ENCODE measurements around the gene SLMAP. TPM values are rescaled to one million over a fixed set of nuclear protein-coding genes. Genes with fewer than 3 reads are reported as not detected.

SLMAP gene
- total RNA-seq, 1 donor from 2014 or later: 116 TPM

GRCh38 chr3:57737840-57738239 is 18.3 kb upstream of the SLMAP start:
- H3K36me3 Mint-ChIP-seq (ENCODE audit: low read depth): no peaks in the 10 kb centered on the region
- no peaks in the 10 kb centered on the region for H3K27me3 Mint-ChIP-seq (ENCODE audit: low read depth)
- no peak for DNase-seq (ENCODE audit: low spot score)
- TF ChIP-seq CTCF (IDR thresholded peaks at IDR 0.05): no peak
- H3K9me3 Mint-ChIP-seq (ENCODE audit: low read depth): no peaks in the 10 kb centered on the region
- H3K27ac Mint-ChIP-seq (ENCODE audit: unreplicated experiment): no peak overlapping the region
- H3K4me3 Mint-ChIP-seq (ENCODE audit: unreplicated experiment): no peak overlapping the region
- H3K4me1 Mint-ChIP-seq (ENCODE audit: low read depth): no peaks in the 10 kb centered on the region

GRCh38 chr3:57738391-57738790 is 17.7 kb upstream of the SLMAP start:
- no peaks in the 10 kb centered on the region for H3K27me3 Mint-ChIP-seq (ENCODE audit: low read depth)
- DNase-seq (ENCODE audit: low spot score): no peak
- no peaks in the 10 kb centered on the region for H3K4me1 Mint-ChIP-seq (ENCODE audit: low read depth)
- H3K9me3 Mint-ChIP-seq (ENCODE audit: low read depth): no peaks in the 10 kb centered on the region
- H3K4me3 Mint-ChIP-seq (ENCODE audit: unreplicated experiment): no peak overlapping the region
- H3K27ac Mint-ChIP-seq (ENCODE audit: unreplicated experiment): no peak overlapping the region
- no peaks in the 10 kb centered on the region for H3K36me3 Mint-ChIP-seq (ENCODE audit: low read depth)
- TF ChIP-seq CTCF (IDR thresholded peaks at IDR 0.05): no peak

- TF ChIP-seq CTCF (IDR thresholded peaks at IDR 0.05): no peak
- no peak overlapping the region for H3K27ac Mint-ChIP-seq (ENCODE audit: unreplicated experiment)
- no peaks in the 10 kb centered on the region for H3K27me3 Mint-ChIP-seq (ENCODE audit: low read depth)
These were observed 16.1 kb upstream of the SLMAP start for GRCh38 chr3:57740027-57740426.

GRCh38 chr3:57743496-57743895 is 12.6 kb upstream of the SLMAP start:
- no peaks in the 10 kb centered on the region for H3K4me1 Mint-ChIP-seq (ENCODE audit: low read depth)
- H3K27ac Mint-ChIP-seq (ENCODE audit: unreplicated experiment): no peak overlapping the region

More at GRCh38 chr3:57740027-57740426, 16.1 kb upstream of the SLMAP start:
- H3K9me3 Mint-ChIP-seq (ENCODE audit: low read depth): no peaks in the 10 kb centered on the region
- H3K4me3 Mint-ChIP-seq (ENCODE audit: unreplicated experiment): no peak overlapping the region
- no peak for DNase-seq (ENCODE audit: low spot score)
- H3K4me1 Mint-ChIP-seq (ENCODE audit: low read depth): no peaks in the 10 kb centered on the region
- H3K36me3 Mint-ChIP-seq (ENCODE audit: low read depth): no peaks in the 10 kb centered on the region

GRCh38 chr3:57745101-57745500 is 11.0 kb upstream of the SLMAP start:
- H3K9me3 Mint-ChIP-seq (ENCODE audit: low read depth): no peaks in the 10 kb centered on the region
- no peaks in the 10 kb centered on the region for H3K27me3 Mint-ChIP-seq (ENCODE audit: low read depth)
- no peaks in the 10 kb centered on the region for H3K4me1 Mint-ChIP-seq (ENCODE audit: low read depth)
- no peak for TF ChIP-seq CTCF (IDR thresholded peaks at IDR 0.05)
- no peak overlapping the region for H3K4me3 Mint-ChIP-seq (ENCODE audit: unreplicated experiment)
- H3K36me3 Mint-ChIP-seq (ENCODE audit: low read depth): no peaks in the 10 kb centered on the region
- H3K27ac Mint-ChIP-seq (ENCODE audit: unreplicated experiment): no peak overlapping the region
- DNase-seq (ENCODE audit: low spot score): no peak

More at GRCh38 chr3:57743496-57743895, 12.6 kb upstream of the SLMAP start:
- DNase-seq (ENCODE audit: low spot score): no peak
- no peak overlapping the region for H3K4me3 Mint-ChIP-seq (ENCODE audit: unreplicated experiment)
- H3K27me3 Mint-ChIP-seq (ENCODE audit: low read depth): no peaks in the 10 kb centered on the region
- no peak for TF ChIP-seq CTCF (IDR thresholded peaks at IDR 0.05)
- H3K9me3 Mint-ChIP-seq (ENCODE audit: low read depth): no peaks in the 10 kb centered on the region
- H3K36me3 Mint-ChIP-seq (ENCODE audit: low read depth): no peaks in the 10 kb centered on the region

All from chondrocyte (in vitro differentiated cells).